NCI-H82 (cell line): ENCODE measurements around the gene MYO1C.
A peak's percentile ranks its signal among the peaks of the same experiment; 100 is the strongest.
"Not testable (repeated sequence)": the region's sequence is repeated elsewhere in the genome, so short reads cannot be mapped to it uniquely, and the experiment has no call there.

Experiments used
- DNase-seq: peaks from one replicate; lab custom pipeline; 2025; lab: John Stamatoyannopoulos, UW

MYO1C gene

DNA sequence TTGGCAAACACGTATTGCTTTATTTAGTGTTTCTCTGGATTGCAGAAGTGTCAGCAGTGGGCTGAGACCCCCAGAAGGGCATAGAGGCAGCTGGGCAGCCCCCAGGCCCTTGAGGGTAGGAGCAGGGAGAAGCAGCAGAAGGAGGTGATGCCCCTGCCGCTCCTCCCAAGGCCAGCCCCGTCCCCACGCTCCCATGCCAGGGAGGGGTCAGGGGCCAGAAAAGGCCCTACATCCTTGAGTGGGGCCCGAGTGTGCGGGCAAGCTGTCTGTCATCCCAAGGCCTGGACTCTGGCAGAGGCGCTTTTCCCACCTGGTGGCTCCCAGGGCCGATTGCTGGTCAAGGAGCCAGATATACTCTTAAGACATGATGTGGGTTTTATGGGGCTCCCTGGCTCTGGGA is 28.3 kb downstream of the MYO1C start:
- DNase-seq: no peak

DNA sequence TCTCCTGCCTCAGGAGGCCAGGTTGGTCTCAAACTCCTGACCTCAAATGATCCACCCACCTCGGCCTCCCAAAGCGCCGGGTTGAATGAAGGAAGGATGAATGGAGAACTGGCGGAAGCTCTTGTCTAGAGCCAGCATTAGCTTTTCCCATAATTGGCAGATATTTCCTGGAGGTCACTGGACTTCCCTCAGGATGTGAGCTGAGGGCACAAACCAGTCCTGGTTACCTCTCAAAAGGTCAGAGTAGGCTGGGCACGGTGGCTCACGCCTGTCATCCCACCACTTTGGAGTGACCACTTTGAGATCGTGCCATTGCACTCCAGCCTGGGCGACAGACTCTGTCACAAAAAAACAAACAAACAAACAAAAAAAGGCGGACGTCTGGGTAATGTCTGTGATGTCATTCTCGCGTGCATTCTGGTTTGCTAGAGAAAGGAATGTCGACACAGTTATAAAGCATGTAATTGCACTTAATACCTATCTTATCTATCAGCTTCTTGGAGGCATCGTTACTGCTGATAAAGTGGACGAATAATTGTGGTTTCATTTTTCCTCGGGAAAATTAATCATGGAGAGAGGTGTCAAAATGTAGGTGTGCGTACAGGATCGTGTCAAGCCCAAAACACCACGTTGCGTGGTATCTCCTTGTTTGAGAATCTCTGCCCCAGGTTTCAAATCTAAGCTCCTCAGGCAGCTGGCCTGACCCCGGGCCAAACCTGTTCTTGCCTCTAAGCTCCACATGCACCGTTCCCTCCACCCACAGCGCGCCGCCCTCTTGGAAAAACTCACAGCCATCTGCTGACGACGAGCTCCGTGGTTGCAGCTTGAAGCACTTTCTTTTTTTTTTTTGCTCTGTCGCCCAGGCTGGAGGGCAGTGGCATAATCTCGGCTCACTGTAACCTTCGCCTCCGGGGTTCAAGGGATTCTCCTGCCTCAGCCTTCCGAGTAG is 30.0 kb downstream of the MYO1C start:
- peak; percentile 96 for DNase-seq

DNA sequence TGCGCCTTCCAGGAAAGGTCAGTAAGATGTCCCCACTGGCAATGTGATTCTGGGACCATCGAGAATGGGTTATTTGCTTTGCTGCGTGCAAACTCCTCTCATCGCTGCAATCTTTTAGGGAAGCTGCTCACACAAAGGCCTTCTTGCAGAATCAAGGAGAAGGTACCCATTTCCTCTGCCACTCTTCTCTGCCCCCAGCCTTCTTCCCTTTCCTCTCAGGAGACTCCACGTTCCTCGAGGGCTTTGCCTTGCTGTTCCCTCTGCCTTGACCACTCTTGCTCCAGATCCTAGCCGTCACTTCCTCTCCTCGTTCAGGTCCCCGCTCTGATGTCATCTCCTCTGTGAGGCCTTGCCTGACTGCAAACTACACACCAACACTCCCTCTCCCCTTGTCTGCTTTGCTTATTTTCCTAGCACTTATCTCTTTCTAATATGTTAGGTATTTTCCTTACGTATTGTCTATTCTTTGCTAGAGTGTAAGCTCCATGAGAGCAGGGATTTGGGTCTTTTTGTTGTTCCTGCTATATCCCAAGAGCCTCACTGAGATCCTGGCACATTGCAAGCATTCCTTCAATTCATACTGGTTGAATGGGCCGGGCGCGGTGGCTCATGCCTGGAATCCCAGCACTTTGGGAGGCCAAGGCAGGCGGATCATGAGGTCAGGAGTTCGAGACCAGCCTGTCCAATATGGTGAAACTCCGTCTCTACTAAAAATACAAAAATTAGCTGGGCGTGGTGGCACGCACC is 31.1 kb downstream of the MYO1C start:
- DNase-seq: no peak

DNA sequence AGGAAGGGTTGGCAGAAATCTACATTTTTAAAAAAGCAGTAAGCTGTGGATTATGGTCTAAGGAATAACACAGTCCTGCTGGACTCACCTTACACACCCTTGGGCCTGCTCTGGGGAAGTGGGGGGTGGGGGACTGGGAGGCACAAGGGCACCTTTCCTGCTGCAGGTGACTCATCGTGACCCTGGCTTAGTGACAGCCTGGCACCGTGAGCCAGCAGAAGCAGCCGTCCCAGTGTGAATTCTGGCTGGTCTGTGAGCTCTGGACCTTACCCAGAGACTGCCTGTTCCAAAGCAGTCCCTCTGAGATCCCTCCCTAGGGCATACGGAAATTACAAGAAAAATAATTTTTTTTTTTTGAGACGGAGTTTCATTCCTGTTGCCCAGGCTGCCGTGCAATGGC is 32.3 kb downstream of the MYO1C start:
- no peak for DNase-seq

- peak; percentile 99 for DNase-seq
These were observed 36.5 kb downstream of the MYO1C start, which contains the start of gene CRK for GRCh38 chr17:1455797-1456599. CRK (minus strand) TSS chr17:1456232; CDS start chr17:1456117, 115 bp downstream.

DNA sequence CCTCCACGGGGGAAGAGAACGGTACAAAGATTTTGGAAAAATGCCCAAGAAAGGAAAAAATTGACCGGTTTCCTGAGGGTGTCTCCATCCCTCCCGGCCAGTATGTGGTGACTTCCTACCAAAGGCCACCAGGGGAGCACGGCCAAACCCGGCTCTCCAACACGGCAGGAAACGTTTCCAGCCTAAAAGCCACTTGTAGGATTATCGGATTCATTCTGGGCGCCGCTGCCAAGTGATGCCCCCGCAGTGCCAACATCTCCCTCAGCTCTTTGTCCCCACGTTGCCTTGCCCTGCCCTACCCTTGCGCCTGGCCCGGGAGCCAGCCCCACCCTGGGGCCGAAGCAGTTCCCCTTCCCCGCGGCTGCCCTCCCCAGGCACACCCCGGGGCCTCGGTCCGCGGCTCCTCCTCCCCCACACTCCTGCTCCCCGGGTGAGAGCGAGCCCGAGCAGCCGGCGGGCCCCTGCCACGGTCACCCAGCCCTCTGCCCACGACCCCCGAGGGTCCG is 37.1 kb downstream of the MYO1C start:
- DNase-seq: peak; percentile 84

DNA sequence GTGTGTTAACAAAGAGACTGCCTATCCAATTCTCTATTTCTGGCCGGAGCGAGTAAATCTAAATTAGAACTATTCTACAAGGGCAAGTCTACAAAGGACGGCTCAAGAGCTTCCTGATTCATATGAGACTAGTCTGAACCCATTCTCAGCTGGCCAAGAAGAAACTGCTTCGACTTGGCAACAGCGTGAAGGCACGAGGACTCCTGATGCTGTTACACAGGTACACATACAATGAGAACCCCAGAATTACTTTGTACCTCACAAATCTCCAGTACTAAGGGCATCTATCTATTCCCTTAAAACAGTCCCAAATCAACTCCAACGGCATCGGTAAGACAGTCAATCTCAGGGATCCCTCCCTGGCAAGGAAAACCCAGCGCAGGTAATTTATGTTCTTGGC is 37.9 kb downstream of the MYO1C start:
- no peak for DNase-seq

DNA sequence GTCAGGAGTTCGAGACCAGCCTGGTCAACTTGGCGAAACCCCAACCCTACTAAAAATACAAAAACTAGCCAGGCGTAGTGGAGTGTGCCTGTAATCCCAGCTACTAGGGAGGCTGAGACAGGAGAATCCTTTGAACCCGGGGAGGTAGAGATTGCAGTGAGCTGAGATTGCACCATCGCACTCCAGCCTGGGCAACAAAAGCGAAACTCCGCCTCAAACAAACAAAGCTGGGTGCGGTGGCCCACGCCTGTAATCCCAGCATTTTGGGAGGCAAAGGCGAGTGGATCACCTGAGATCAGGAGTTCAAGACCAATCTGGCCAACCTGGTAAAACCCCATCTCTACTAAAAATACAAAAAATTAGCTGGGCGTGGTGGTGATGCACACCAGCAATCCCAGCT is 38.8 kb downstream of the MYO1C start:
- DNase-seq: not testable (repeated sequence)

DNA sequence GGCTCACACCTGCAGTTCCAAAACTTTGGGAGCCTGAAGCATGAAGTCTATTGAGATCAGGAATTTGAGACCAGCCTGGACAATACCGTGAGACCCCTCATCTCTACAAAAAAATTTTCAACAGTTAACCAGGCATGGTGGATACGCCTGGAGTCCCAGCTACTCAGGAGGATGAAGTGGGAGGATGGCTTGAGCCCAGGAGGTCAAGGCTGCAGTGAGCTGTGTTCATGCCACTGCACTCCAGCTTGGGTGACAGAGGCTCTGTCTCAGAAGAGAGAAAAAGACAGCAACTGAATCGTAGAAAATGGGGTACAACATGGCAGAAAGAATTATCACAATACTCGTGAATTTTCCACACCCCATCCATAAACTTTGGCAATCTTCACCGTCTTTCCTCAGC is 39.6 kb downstream of the MYO1C start:
- DNase-seq: no peak

GRCh38 chr17:1450261-1450660 is 42.2 kb downstream of the MYO1C start:
- not testable (repeated sequence) for DNase-seq

GRCh38 chr17:1449412-1449967 is 43.0 kb downstream of the MYO1C start:
- DNase-seq: no peak

- no peak for DNase-seq
These were observed 45.4 kb downstream of the MYO1C start for GRCh38 chr17:1447052-1447451.

DNA sequence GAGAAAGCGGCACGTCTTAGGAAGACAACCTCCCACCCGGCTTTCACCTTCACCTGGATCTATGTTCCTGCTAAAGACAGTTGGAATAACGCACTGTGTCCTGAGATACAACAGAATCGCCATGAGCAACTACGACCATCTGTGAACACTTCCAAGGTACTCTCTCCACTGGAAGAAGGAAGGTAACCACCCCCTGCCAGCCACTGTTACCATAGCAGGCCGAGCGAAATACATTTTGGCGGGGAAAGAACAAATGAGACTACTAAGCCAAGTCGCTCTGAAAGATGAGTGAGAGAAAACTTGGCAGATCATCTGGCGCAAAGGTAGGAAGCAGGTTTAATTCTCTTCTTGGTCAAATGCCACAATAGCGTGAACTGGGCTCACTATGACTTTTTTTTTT is 46.3 kb downstream of the MYO1C start:
- DNase-seq: no peak

DNA sequence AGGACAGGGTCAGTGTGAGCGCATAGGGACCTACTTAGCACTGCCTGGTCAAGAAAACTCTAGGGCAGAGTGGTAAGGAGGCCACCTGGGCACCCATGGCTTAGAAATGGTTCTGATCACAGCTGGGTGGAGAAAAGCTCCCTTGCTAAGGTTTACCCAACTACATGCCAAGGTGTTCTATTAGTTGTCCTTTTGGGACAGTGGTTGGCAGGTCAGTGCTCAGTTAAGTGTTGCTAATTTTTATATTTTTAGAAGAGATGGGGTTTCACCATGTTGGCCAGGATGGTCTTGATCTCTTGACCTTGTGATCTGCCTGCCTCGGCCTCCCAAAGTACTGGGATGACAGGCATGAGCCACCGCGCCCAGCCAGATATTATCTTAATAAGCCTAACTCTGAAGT is 46.8 kb downstream of the MYO1C start:
- not testable (repeated sequence) for DNase-seq

- not testable (repeated sequence) for DNase-seq
These were observed 49.8 kb downstream of the MYO1C start for GRCh38 chr17:1442721-1443120.

- DNase-seq: no peak
These were observed 50.3 kb downstream of the MYO1C start for GRCh38 chr17:1442187-1442586.

GRCh38 chr17:1440921-1441320 is 51.6 kb downstream of the MYO1C start:
- no peak for DNase-seq

DNA sequence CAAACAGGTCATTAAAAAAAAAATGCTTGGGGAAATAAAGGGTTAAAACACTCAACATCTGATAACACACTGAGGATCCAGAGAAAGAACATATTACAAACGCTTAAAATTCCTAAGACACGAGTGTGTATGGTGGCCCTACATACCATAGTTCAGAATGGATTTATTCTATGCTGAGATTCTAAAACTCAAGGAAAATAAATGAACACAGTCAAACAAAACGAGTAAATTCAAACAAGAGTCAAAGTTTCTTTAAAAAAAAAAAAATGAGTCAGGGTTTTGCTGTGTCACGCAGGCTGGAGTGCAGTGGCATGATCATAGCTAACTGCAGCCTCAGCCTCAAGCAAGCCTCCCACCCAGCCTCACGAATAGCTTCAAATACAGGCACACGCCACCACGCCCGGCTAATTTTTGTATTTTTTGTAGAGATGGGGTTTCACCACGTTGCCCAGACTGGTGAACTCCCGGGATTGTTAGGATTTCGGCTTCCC is 53.8 kb downstream of the MYO1C start:
- no peak for DNase-seq

GRCh38 chr17:1435326-1435725 is 57.2 kb downstream of the MYO1C start:
- DNase-seq: no peak

DNA sequence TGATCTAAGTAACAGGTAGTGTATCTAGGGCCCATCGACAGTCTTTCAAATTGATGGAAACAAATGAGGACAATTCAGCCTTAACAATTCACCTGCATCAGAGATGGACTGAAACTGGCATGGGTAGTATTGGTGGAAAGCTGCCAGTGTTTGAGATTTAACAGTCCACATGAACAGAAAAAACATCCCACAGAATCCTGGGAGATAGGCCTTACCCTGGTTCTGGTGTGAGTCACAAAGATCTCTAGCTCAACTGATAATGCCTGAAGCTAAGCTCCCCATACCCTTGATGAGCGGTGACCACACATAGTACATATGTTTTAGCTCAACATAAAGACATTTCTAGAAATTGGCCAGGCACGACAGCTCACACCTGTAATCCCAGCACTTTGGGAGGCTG is 58.3 kb downstream of the MYO1C start:
- DNase-seq: no peak

GRCh38 chr17:1431631-1432104 is 60.8 kb downstream of the MYO1C start:
- DNase-seq: no peak
